Heart left ventricle (tissue), 16 donors: ENCODE measurements around the gene ST3GAL6. TPM values are rescaled to one million over a fixed set of nuclear protein-coding genes. Genes with fewer than 3 reads are reported as not detected.

Experiments
- ATAC-seq, 4 donors: fragments of 200-7000 bp; cut with Tn5 transposase; one replicate each; pipeline ENCODE4 v1.9.1; 2020 to 2022; ENCODE audit warnings: moderate library complexity in 4 of 4, mild to moderate bottlenecking in 3 of 4, moderate number of reproducible peaks in 1 of 4
- DNase-seq, 5 donors: peaks; one replicate each; pipeline ENCODE4 v3.0.0-alpha.2; 2020
- H3K27ac ChIP-seq, 12 donors: fragments of 200-600 bp; sonication (generic) in 4 of 12; one replicate each; pipeline versions ENCODE4 v1.5.0 to v1.8.0; 2016 to 2022; ENCODE audit warnings: mild to moderate bottlenecking in 2 of 12
- H3K27me3 ChIP-seq, 9 donors: fragments of 200-600 bp; sonication (generic) in 2 of 9; one replicate each; pipeline versions ENCODE4 v1.5.1 to v1.8.0; 2016 to 2022; ENCODE audit warnings: mild to moderate bottlenecking in 3 of 9
- H3K36me3 ChIP-seq, 9 donors: fragments of 200-600 bp; sonication (generic) in 2 of 9; one replicate each; pipeline versions ENCODE4 v1.5.0 to v1.8.0; 2018 to 2022; ENCODE audit warnings: mild to moderate bottlenecking in 2 of 9
- H3K4me1 ChIP-seq, 12 donors: fragments of 200-600 bp; sonication (generic) in 4 of 12; one replicate each; pipeline versions ENCODE4 v1.5.0 to v1.8.0; 2016 to 2022; ENCODE audit warnings: mild to moderate bottlenecking in 3 of 12
- H3K4me3 ChIP-seq, 12 donors: fragments of 200-600 bp; sonication (generic) in 4 of 12; one replicate each; pipeline versions ENCODE4 v1.5.0 to v1.8.0; 2017 to 2022; ENCODE audit warnings: mild to moderate bottlenecking in 9 of 12, moderate library complexity in 4 of 12
- H3K9me3 ChIP-seq, 12 donors: fragments of 200-600 bp; sonication (generic) in 4 of 12; one replicate each; pipeline versions ENCODE4 v1.5.0 to v1.8.0; 2016 to 2022; ENCODE audit warnings: mild to moderate bottlenecking in 1 of 12
- POLR2A ChIP-seq, 2 donors: fragments of 450-650 bp; IDR thresholded peaks; one replicate each; pipeline ENCODE4 v1.6.1; 2017; ENCODE audit warnings: antibody characterized with exemption in 2 of 2, mild to moderate bottlenecking in 2 of 2, moderate library complexity in 2 of 2
- WGBS, 4 donors: extraction: QIAGEN DNeasy Blood & Tissue Kit in 2 of 4; methylation state at CpG; one replicate each; pipeline versions ENCODE4 v1.1.5 to v1.1.7; 2013 to 2018; 5-methylcytosine and 5-hydroxymethylcytosine counted together
- intact Hi-C, 10 donors: fragments of 100-400 bp; cut with DNase I; formaldehyde crosslinking; loops; one replicate each; pipeline versions ENCODE4 v1.11.1 to v1.14.2; 2022
- polyA plus RNA-seq, 2 donors: library from polyadenylated mRNA; stranded (reverse); fragments of 200-250 nt; gene quantifications; one replicate each; pipeline ENCODE4 v1.2.3, GENCODE V29; 2013
- total RNA-seq, 9 donors: library from RNA; depleted of rRNA in 2 of 9; stranded (reverse); fragments of >200 nt in 2 of 9; fragmentation: NEBNext Ultra II Directional in 3 of 9; extraction: Animal tissue kit (Norgen Biotek cat#: 25700) in 3 of 9; gene quantifications; one replicate each; pipeline versions ENCODE4 v1.1.0 to v1.2.4, GENCODE V29; 2016 to 2023
- TF ChIP-seq, protein P1 (sequence below), 12 donors: fragments of 200-600 bp; sonication (generic) in 4 of 12; IDR thresholded peaks; one replicate each; pipeline versions ENCODE4 v1.5.0 to v1.8.0; 2018 to 2022; ENCODE audit warnings: antibody characterized with exemption in 12 of 12, mild to moderate bottlenecking in 5 of 12
- donor health status: ischemic (EF 13 %, LVEDD 7.1; RV severe dilation, severe dysfunction).
- donor health status: healthy with polysubstance abuse.
- donor health status: DM: no; HTN: yes; CAD: no.
- donor health status: DM: no; HTN: no; CAD: no.
- donor health status: ischemic (EF 25% LVEDD 6.9; RV normal size, moderate dysfunction).
- donor health status: ischemic (EF 25% LVEDD 5.7; RV mildly dilated, moderate dysfunction).
- donor health status: healthy.
- donor health status: DM: yes; HTN: yes; CAD: no.
- donor health status: ischemic (EF 35%, LVEDD 5.7; RV mildly dilated, moderate dysfunction).
- donor health status: nonischemic (EF 11% LVEDD 7.7; RV severe dilation, severe dysfunction).
- donor health status: DM: yes; HTN: yes; CAD: no.
- donor health status: PGD.
- donor health status: ischemic (EF 29% LVEDD 5.4; RV normal size, mild dysfunction).
- donor health status: nonischemic (EF 23%, LVEDD 6.1; RV moderate dilation, normal function).

Gene ST3GAL6
- total and polyA plus RNA-seq, 11 donors: 35.3 to 95.9 (median 64.5) TPM

DNA sequence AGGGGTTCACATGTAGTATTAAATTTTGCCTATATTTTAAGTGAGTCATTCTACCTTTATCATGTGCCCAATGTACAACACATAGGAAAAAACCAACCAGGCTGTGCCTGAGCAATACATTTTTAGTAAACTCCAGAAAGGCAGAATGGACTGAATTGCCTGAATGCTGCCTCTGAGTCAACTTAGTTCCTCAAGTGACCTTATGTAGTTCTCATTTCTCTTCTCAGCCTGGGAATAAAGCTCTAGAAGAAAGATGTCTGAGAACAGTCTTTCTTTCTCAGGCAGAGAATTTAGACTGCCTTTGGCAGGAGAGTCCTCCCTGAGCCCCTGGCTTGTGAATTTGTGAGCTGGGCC is 13.0 kb downstream of the ST3GAL6 start:
- Histone ChIP-seq H3K27ac (peak overlapping the region in 5 of 12 donors; percentile 1 to 48 (median 11)), H3K9me3 (no peaks in the 10 kb centered on the region), H3K4me3 (no peak overlapping the region), H3K36me3 (peaks cover 0 to 59% (median 35%) of the 10 kb centered on the region in 9 donors), H3K4me1 (peaks cover 0 to 63% (median 42%) of the 10 kb centered on the region in 12 donors), H3K27me3 (no peaks in the 10 kb centered on the region)
- ATAC-seq (no peak), DNase-seq (no peak)
- TF ChIP-seq POLR2A (IDR thresholded peaks at IDR 0.05): no peak
- TF ChIP-seq, protein P1, sequence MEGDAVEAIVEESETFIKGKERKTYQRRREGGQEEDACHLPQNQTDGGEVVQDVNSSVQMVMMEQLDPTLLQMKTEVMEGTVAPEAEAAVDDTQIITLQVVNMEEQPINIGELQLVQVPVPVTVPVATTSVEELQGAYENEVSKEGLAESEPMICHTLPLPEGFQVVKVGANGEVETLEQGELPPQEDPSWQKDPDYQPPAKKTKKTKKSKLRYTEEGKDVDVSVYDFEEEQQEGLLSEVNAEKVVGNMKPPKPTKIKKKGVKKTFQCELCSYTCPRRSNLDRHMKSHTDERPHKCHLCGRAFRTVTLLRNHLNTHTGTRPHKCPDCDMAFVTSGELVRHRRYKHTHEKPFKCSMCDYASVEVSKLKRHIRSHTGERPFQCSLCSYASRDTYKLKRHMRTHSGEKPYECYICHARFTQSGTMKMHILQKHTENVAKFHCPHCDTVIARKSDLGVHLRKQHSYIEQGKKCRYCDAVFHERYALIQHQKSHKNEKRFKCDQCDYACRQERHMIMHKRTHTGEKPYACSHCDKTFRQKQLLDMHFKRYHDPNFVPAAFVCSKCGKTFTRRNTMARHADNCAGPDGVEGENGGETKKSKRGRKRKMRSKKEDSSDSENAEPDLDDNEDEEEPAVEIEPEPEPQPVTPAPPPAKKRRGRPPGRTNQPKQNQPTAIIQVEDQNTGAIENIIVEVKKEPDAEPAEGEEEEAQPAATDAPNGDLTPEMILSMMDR (IDR thresholded peaks at IDR 0.05): no peak
- intact Hi-C loops: loop anchor here in 3 of 10 donors (5.0 kb wide), 1 partner anchor 44 kb away; no protein-coding TSS in a partner anchor

DNA sequence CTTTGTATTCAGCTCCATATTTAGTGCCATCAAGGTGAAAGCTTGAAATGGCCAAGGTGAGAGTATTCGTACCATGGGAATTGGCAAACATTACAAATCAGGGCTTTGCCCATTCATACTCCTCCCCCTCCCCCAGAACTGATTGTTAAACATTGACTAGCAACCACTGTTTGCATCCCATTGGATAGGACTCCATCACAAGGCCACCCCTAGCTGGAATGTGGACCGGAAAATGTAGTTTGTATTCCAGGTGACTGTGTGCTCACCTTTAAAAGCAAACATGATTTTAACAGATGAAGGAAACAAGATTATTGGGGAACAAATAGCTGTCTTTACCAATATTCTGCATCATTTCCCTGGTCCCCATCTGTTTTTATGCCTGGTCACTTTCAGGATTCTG is 14.1 kb downstream of the ST3GAL6 start:
- Histone ChIP-seq H3K27me3 (no peaks in the 10 kb centered on the region), H3K9me3 (no peaks in the 10 kb centered on the region), H3K4me3 (no peak overlapping the region), H3K27ac (peak overlapping the region in 1 of 12 donors; percentile 79), H3K4me1 (peaks cover 0 to 58% (median 42%) of the 10 kb centered on the region in 12 donors), H3K36me3 (peaks cover 0 to 58% (median 39%) of the 10 kb centered on the region in 9 donors)
- 78 to 88% (median 84%) methylated on average over 2 of the region's 2 CpGs for WGBS, 4 donors
- DNase-seq: no peak
- intact Hi-C loops: loop anchor here in 3 of 10 donors (5.0 kb wide), 1 partner anchor 45 kb away; no protein-coding TSS in a partner anchor
- no peak for ATAC-seq
- no peak for TF ChIP-seq POLR2A (IDR thresholded peaks at IDR 0.05)

DNA sequence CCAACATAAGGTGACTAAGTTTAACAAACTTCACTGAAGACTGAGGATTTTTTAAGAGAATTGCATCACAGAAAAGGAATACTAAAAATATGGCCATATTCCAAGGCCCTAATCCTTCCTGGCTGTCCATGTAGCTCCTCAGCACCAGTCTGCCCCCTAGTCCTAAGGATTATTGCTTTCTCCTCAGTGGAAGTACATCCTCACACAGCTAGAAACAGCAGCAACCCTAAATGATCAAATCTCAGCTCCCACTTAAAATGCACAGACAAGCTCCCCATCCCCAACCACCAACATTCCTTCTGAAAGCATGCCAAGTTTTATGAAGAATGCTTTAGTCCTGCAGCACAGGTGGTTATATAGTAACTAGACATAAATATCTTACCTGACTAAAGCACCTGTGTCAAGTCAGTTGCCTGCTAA is 14.7 kb downstream of the ST3GAL6 start:
- intact Hi-C loops: loop anchor here in 3 of 10 donors (5.0 kb wide), 1 partner anchor 46 kb away; no protein-coding TSS in a partner anchor
- TF ChIP-seq, protein P1 (IDR thresholded peaks at IDR 0.05): peak in 2 of 12 donors; percentile 11 to 19
- no peak for TF ChIP-seq POLR2A (IDR thresholded peaks at IDR 0.05)
- H3K27me3 ChIP-seq: no peaks in the 10 kb centered on the region
- no peak overlapping the region for H3K4me3 ChIP-seq
- peak overlapping the region in 4 of 12 donors; percentile 24 to 79 (median 50) for H3K27ac ChIP-seq
- ATAC-seq: peak in 1 of 4 donors; percentile 36
- H3K9me3 ChIP-seq: no peaks in the 10 kb centered on the region
- H3K36me3 ChIP-seq: peaks cover 0 to 59% (median 41%) of the 10 kb centered on the region in 9 donors
- H3K4me1 ChIP-seq: peaks cover 0 to 55% (median 42%) of the 10 kb centered on the region in 12 donors
- DNase-seq: no peak

DNA sequence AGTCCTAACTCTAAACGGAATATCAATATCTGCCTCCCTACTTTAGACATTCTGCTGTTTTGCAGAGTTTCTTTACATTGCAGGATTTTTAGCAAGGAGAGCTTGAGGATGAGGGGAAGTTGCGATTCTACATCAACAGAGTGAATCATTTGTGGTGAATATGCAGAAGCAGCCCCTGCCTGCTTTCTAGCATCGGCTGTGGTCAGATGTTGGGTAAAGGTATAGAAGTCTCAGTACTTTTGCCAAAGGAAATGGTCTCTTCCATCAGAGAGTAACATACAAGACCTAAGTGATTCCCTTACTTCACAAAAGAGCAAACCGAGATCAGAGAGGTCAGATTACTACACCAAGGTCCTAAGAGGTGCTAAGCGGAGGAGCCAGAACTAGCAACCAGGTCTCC is 15.2 kb downstream of the ST3GAL6 start:
- no peak for TF ChIP-seq POLR2A (IDR thresholded peaks at IDR 0.05)
- TF ChIP-seq, protein P1 (IDR thresholded peaks at IDR 0.05): no peak
- ATAC-seq: peak in 2 of 4 donors; percentile 2 to 9

More for the DNA sequence above, 15.2 kb downstream of the ST3GAL6 start:
- intact Hi-C loops: loop anchor here in 3 of 10 donors (5.0 kb wide), 1 partner anchor 46 kb away; no protein-coding TSS in a partner anchor
- Histone ChIP-seq H3K9me3 (no peaks in the 10 kb centered on the region), H3K4me3 (no peak overlapping the region), H3K4me1 (peaks cover 0 to 55% (median 42%) of the 10 kb centered on the region in 12 donors), H3K27me3 (no peaks in the 10 kb centered on the region), H3K36me3 (peaks cover 0 to 58% (median 37%) of the 10 kb centered on the region in 9 donors), H3K27ac (peak overlapping the region in 11 of 12 donors; percentile 24 to 79 (median 48))
- no peak for DNase-seq
- 79 to 88% (median 82%) methylated on average over 5 of the region's 5 CpGs for WGBS, 4 donors
